ENCODE results near the gene C2orf49.

The C2orf49 gene

GRCh38 chr2:105337122-105338019 is at the start of gene C2orf49:
C2orf49 (plus strand) TSS chr2:105337540; CDS start chr2:105337588, 48 bp downstream.
- DNase-seq (ENCODE audit: low read depth, low spot score): peak; percentile 65

GRCh38 chr2:105287692-105288091 is 49.6 kb upstream of the C2orf49 start:
- peak; percentile 15 for DNase-seq (ENCODE audit: low read depth, low spot score)

GRCh38 chr2:105288133-105288532 is 49.2 kb upstream of the C2orf49 start:
- DNase-seq (ENCODE audit: low read depth, low spot score): no peak

- DNase-seq (ENCODE audit: low read depth, low spot score): no peak
These were observed 46.2 kb upstream of the C2orf49 start for GRCh38 chr2:105290981-105291660.

- DNase-seq (ENCODE audit: low read depth, low spot score): no peak
These were observed 45.4 kb upstream of the C2orf49 start for GRCh38 chr2:105291981-105292380.

- DNase-seq (ENCODE audit: low read depth, low spot score): no peak
These were observed 43.3 kb upstream of the C2orf49 start for GRCh38 chr2:105294046-105294445.

GRCh38 chr2:105294844-105295481 is 42.4 kb upstream of the C2orf49 start:
- peak; percentile 32 for DNase-seq (ENCODE audit: low read depth, low spot score)

- DNase-seq (ENCODE audit: low read depth, low spot score): no peak
These were observed 41.2 kb upstream of the C2orf49 start for GRCh38 chr2:105296017-105296611.

- no peak for DNase-seq (ENCODE audit: low read depth, low spot score)
These were observed 40.1 kb upstream of the C2orf49 start for GRCh38 chr2:105297216-105297615.

GRCh38 chr2:105298017-105298416 is 39.3 kb upstream of the C2orf49 start:
- no peak for DNase-seq (ENCODE audit: low read depth, low spot score)

GRCh38 chr2:105299290-105299689 is 38.0 kb upstream of the C2orf49 start:
- DNase-seq (ENCODE audit: low read depth, low spot score): no peak

GRCh38 chr2:105301646-105302045 is 35.7 kb upstream of the C2orf49 start:
- DNase-seq (ENCODE audit: low read depth, low spot score): no peak

- DNase-seq (ENCODE audit: low read depth, low spot score): no peak
These were observed 30.2 kb upstream of the C2orf49 start for GRCh38 chr2:105307146-105307545.

GRCh38 chr2:105307550-105307949 is 29.8 kb upstream of the C2orf49 start:
- DNase-seq (ENCODE audit: low read depth, low spot score): no peak

- no peak for DNase-seq (ENCODE audit: low read depth, low spot score)
These were observed 29.4 kb upstream of the C2orf49 start for GRCh38 chr2:105307962-105308361.

GRCh38 chr2:105308382-105309146 is 28.8 kb upstream of the C2orf49 start:
- no peak for DNase-seq (ENCODE audit: low read depth, low spot score)

- no peak for DNase-seq (ENCODE audit: low read depth, low spot score)
These were observed 28.2 kb upstream of the C2orf49 start for GRCh38 chr2:105309147-105309545.

- no peak for DNase-seq (ENCODE audit: low read depth, low spot score)
These were observed 23.5 kb upstream of the C2orf49 start for GRCh38 chr2:105313877-105314276.

- DNase-seq (ENCODE audit: low read depth, low spot score): no peak
These were observed 22.0 kb upstream of the C2orf49 start for GRCh38 chr2:105315314-105315713.

GRCh38 chr2:105317937-105318336 is 19.4 kb upstream of the C2orf49 start:
- DNase-seq (ENCODE audit: low read depth, low spot score): no peak

GRCh38 chr2:105320651-105321215 is 16.6 kb upstream of the C2orf49 start:
- no peak for DNase-seq (ENCODE audit: low read depth, low spot score)
